22Rv1 (cell line): ENCODE measurements around the gene CYB561D2.

ENCODE experiments used
- CTCF ChIP-seq: fragments of 450-650 bp; IDR thresholded peaks from 2 replicates; pipeline ENCODE4 v1.5.1; 2017; ENCODE audit warnings: mild to moderate bottlenecking
- ZFX ChIP-seq: fragments of 450-650 bp; IDR thresholded peaks from 2 replicates; pipeline ENCODE4 v1.6.1; 2017; ENCODE audit warnings: antibody characterized with exemption, borderline replicate concordance

DNA sequence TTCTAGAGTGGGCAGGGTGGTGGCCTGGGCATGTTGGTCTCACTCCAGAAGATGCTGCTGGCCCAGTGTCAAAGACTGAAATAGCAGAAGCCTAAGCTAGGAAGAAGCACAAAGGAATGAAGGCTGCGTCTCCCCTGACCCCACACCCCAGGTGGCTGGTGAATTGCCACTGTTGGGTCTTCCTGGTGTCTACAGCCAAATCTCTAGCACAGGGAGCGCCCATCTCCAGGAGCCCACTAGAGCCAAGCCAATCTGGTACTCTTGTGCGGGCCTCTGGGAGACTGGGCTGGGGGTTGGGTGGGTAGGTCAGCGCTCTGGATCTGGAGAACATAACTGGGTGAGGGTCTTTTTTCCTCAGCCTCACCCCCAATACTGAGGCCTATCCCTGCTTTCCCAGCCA lies 23.5 kb upstream of the CYB561D2 start:
- no peak for TF ChIP-seq CTCF
- no peak for TF ChIP-seq ZFX
